ENCODE data around the gene TRAPPC4.
A peak's percentile ranks its signal among the peaks of the same experiment; 100 is the strongest.

Gene TRAPPC4

DNA sequence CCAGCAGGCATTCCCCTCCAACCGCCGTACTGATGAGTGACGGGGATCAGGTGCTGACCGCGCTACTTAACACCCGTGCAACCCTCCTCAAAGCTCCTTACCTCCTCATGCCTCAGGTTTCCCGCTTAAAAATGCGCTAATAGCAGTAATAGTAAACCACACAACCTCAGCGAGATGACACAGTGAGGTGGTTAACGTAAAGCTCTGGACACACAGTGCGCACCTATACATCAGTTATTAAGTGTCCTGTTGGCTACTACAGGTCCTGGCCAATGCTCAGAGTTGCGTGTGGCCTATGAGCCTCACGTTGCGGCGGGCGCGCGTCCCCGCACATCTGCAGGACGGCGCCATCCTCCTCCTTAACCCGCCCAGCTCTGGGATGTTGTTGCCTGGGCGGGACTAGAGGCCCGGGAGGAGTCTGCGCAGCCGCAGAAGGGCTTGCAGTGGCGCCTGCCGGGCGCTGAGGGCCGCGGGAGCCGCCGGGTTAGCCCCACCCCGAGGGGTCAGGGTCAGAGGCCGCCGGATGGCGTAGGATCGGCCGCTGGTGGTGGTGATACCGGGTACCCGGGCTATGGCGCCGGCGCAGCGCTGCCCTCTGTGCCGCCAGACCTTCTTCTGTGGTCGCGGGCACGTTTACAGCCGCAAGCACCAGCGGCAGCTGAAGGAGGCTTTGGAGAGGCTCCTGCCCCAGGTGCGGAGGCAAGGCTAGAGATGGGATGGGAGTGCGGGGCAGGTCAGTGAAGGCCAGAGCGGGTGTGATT is 20.8 kb upstream of the TRAPPC4 start, which contains the start of gene CENATAC:
CENATAC (plus strand) TSS at position 512 of the 761 bp plus-strand sequence; CDS start at position 572, 60 bp downstream.
- WGBS (ENCODE audit: insufficient coverage) = under 1% methylated on average over 52 of the region's 54 CpGs
- no peaks in the 10 kb centered on the region for H3K27me3 ChIP-seq (replicated peaks in 2 of 5; ENCODE audit: control insufficient read depth in 4 of 5, insufficient read depth in 5 of 5, low read length in 4 of 5)
- POLR2A ChIA-PET = interaction anchor here (0.7 kb wide), 1 partner anchor 207 kb away, joined by 3 read pairs; the partner anchor contains the start of gene DDX6

DNA sequence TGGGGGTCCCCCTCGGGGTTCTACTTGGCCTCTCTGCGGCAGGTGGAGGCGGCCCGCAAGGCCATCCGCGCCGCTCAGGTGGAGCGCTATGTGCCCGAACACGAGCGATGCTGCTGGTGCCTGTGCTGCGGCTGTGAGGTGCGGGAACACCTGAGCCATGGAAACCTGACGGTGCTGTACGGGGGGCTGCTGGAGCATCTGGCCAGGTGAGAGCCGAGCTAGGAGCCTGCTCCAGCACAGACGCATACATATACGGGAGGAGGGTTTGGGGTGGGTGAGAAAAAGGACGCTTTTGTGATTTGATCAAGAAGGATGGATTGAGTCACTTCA is 20.2 kb upstream of the TRAPPC4 start:
- peaks cover 0 to 20% (median 11%) of the 10 kb centered on the region in 4 experiments for H3K36me3 ChIP-seq (ENCODE audit: control insufficient read depth in 4 of 4, insufficient read depth in 4 of 4, low read length in 3 of 4)
- CTCF ChIA-PET = interaction anchor here (1.0 to 2.4 kb wide), 4 partner anchors 10 to 75 kb away, joined by 3 to 9 read pairs (median 4); no protein-coding TSS in a partner anchor
- no peaks in the 10 kb centered on the region for H3K9me3 ChIP-seq (ENCODE audit: control extremely low read depth in 1 of 5, control insufficient read depth in 4 of 5, insufficient read depth in 2 of 5, low read depth in 1 of 5, low read length in 4 of 5)
- POLR2A ChIA-PET = no interaction called here
- DNase-seq = no peak
- peaks cover 4 to 23% (median 21%) of the 10 kb centered on the region in 4 experiments for H3K4me1 ChIP-seq (ENCODE audit: control extremely low read depth in 1 of 4, control insufficient read depth in 4 of 4, insufficient read depth in 4 of 4, low read length in 3 of 4)
- 8% methylated on average over 15 of the region's 19 CpGs for WGBS (ENCODE audit: insufficient coverage)
- peak overlapping the region in 1 of 2 experiments; percentile 71 for H3K27ac ChIP-seq (ENCODE audit: insufficient read depth in 1 of 2, low read depth in 1 of 2, low read length in 2 of 2, poor library complexity in 1 of 2, severe bottlenecking in 2 of 2)
- H3K4me3 ChIP-seq (ENCODE audit: control insufficient read depth in 1 of 7, extremely low read depth in 1 of 7, insufficient read depth in 4 of 7, low read depth in 2 of 7, low read length in 6 of 7) = peak overlapping the region; percentile 77 to 92 (median 83)
- no peaks in the 10 kb centered on the region for H3K27me3 ChIP-seq (replicated peaks in 2 of 5; ENCODE audit: control insufficient read depth in 4 of 5, insufficient read depth in 5 of 5, low read length in 4 of 5)

More for the DNA sequence above, 20.8 kb upstream of the TRAPPC4 start, which contains the start of gene CENATAC:
- Histone ChIP-seq H3K4me3 (ENCODE audit: control insufficient read depth in 1 of 7, extremely low read depth in 1 of 7, insufficient read depth in 4 of 7, low read depth in 2 of 7, low read length in 6 of 7) (peak within 1 kb of the TSS; percentile 77 to 92 (median 83)), H3K4me1 (ENCODE audit: control extremely low read depth in 1 of 4, control insufficient read depth in 4 of 4, insufficient read depth in 4 of 4, low read length in 3 of 4) (peaks cover 4 to 23% (median 21%) of the 10 kb centered on the region in 4 experiments), H3K9me3 (ENCODE audit: control extremely low read depth in 1 of 5, control insufficient read depth in 4 of 5, insufficient read depth in 2 of 5, low read depth in 1 of 5, low read length in 4 of 5) (no peaks in the 10 kb centered on the region), H3K36me3 (ENCODE audit: control insufficient read depth in 4 of 4, insufficient read depth in 4 of 4, low read length in 3 of 4) (peaks cover 0 to 17% (median 9%) of the 10 kb centered on the region in 4 experiments), H3K27ac (ENCODE audit: insufficient read depth in 1 of 2, low read depth in 1 of 2, low read length in 2 of 2, poor library complexity in 1 of 2, severe bottlenecking in 2 of 2) (peak within 1 kb of the TSS in 1 of 2 experiments; percentile 71)
- DNase-seq = peak; percentile 79 to 84 (median 84)
- CTCF ChIA-PET = interaction anchor here (0.9 to 2.4 kb wide), 8 partner anchors 11 to 104 kb away, joined by 3 to 9 read pairs (median 4); partner anchors contain the start of gene DPAGT1

DNA sequence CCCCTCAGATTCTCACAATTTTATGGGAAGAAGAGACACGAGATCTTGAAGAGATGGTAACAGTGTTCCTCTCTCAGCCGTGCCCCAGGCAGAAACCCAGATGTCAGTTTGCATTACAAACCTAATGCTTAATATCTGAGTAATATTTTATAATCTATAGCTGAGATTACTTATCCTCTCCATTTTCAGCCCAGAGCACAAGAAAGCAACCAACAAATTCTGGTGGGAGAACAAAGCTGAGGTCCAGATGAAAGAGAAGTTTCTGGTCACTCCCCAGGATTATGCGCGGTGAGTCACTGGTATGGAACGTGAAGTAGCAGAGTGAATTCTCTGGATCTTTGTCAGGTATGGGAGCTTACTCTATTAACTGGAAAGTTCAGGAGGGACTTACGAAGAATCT is 19.7 kb upstream of the TRAPPC4 start:
- Histone ChIP-seq H3K27me3 (replicated peaks in 2 of 5; ENCODE audit: control insufficient read depth in 4 of 5, insufficient read depth in 5 of 5, low read length in 4 of 5) (no peaks in the 10 kb centered on the region), H3K9me3 (ENCODE audit: control extremely low read depth in 1 of 5, control insufficient read depth in 4 of 5, insufficient read depth in 2 of 5, low read depth in 1 of 5, low read length in 4 of 5) (no peaks in the 10 kb centered on the region), H3K4me1 (ENCODE audit: control extremely low read depth in 1 of 4, control insufficient read depth in 4 of 4, insufficient read depth in 4 of 4, low read length in 3 of 4) (peaks cover 4 to 23% (median 21%) of the 10 kb centered on the region in 4 experiments), H3K36me3 (ENCODE audit: control insufficient read depth in 4 of 4, insufficient read depth in 4 of 4, low read length in 3 of 4) (peaks cover 0 to 24% (median 11%) of the 10 kb centered on the region in 4 experiments), H3K27ac (ENCODE audit: insufficient read depth in 1 of 2, low read depth in 1 of 2, low read length in 2 of 2, poor library complexity in 1 of 2, severe bottlenecking in 2 of 2) (peak overlapping the region in 1 of 2 experiments; percentile 71), H3K4me3 (ENCODE audit: control insufficient read depth in 1 of 7, extremely low read depth in 1 of 7, insufficient read depth in 4 of 7, low read depth in 2 of 7, low read length in 6 of 7) (peak overlapping the region in 3 of 7 experiments; percentile 77 to 85 (median 83))
- WGBS (ENCODE audit: insufficient coverage) = no CpG with 5 or more reads among the region's 6 CpGs
- ChIA-PET CTCF (interaction anchor here (1.0 to 2.4 kb wide), 2 partner anchors 10 to 21 kb away, joined by 3 to 9 read pairs; no protein-coding TSS in a partner anchor), POLR2A (no interaction called here)
- no peak for DNase-seq

DNA sequence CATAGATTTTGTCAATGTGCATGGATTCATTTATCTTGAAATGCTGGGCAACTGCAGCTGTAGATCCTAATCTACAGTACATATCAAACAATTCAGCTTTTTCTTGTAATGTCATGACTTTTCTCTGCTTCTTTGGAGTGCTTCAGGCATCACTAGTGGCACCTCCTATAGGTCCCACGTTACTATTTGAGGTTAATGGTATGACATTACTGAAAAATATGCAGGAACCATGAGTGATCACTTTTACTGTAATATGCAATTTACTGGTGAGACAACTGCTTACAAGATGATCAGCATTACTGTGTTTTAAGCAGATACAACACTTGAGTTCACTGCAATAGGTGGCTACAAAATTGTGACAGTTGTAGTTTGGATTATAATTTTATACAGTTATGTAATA is 17.7 kb upstream of the TRAPPC4 start:
- no peak for DNase-seq
- Histone ChIP-seq H3K36me3 (ENCODE audit: control insufficient read depth in 4 of 4, insufficient read depth in 4 of 4, low read length in 3 of 4) (peaks cover 0 to 35% (median 19%) of the 10 kb centered on the region in 4 experiments), H3K9me3 (ENCODE audit: control extremely low read depth in 1 of 5, control insufficient read depth in 4 of 5, insufficient read depth in 2 of 5, low read depth in 1 of 5, low read length in 4 of 5) (no peaks in the 10 kb centered on the region), H3K27ac (ENCODE audit: insufficient read depth in 1 of 2, low read depth in 1 of 2, low read length in 2 of 2, poor library complexity in 1 of 2, severe bottlenecking in 2 of 2) (no peak overlapping the region), H3K4me3 (ENCODE audit: control insufficient read depth in 1 of 7, extremely low read depth in 1 of 7, insufficient read depth in 4 of 7, low read depth in 2 of 7, low read length in 6 of 7) (no peak overlapping the region), H3K4me1 (ENCODE audit: control extremely low read depth in 1 of 4, control insufficient read depth in 4 of 4, insufficient read depth in 4 of 4, low read length in 3 of 4) (peaks cover 4 to 23% (median 21%) of the 10 kb centered on the region in 4 experiments), H3K27me3 (replicated peaks in 2 of 5; ENCODE audit: control insufficient read depth in 4 of 5, insufficient read depth in 5 of 5, low read length in 4 of 5) (no peaks in the 10 kb centered on the region)
- WGBS (ENCODE audit: insufficient coverage) = no CpG with 5 or more reads among the region's 1 CpG
- ChIA-PET CTCF (interaction anchor here (1.4 kb wide), 1 partner anchor 15 kb away, joined by 3 read pairs; no protein-coding TSS in a partner anchor), POLR2A (no interaction called here)

DNA sequence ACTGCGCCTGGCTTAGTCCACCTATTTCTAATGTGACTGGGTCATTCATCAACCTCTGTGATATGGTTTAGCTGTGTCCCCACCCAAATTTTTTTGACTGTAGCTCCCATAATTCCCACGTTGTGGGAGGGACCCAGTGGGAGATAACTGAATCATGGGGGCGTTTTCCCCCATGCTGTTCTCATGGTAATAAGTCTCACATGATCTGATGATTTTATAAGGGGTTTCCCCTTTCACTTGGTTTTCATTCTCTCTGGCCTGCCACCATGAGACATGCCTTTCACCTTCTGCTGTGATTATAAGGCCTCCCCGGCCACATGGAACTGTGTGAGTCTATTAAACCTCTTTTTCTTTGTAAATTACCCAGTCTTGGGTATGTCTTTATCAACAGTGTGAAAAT is 11.9 kb upstream of the TRAPPC4 start:
- H3K36me3 ChIP-seq (ENCODE audit: control insufficient read depth in 4 of 4, insufficient read depth in 4 of 4, low read length in 3 of 4) = peaks cover 2 to 50% (median 27%) of the 10 kb centered on the region in 4 experiments
- WGBS (ENCODE audit: insufficient coverage) = 100% methylated on average over 1 of the region's 4 CpGs

DNA sequence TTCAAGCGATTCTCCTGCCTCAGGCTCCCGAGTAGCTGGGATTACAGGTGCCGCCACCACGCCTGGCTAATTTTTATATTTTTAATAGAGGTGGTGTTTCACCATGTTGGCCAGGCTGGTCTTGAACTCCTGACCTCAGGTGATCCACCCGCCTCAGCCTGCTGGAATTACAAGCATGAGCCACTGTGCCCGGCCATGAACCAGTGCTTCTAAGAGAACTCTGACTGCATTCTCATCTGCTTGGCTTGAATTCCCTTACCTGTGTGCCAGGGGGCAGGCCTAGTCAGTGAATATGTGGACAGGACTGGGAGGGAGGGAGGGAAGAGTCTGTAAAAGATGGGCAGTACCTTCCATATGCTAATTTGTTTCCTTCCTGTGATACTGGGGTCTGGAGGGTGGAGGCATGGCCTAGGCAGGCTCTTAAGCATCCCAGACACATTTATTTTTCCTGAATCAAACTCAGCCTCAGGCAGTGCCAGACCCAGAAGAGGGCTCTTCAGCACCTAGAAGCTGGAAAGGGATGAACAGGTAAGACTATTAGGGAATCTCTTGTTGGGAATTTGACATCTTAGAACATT is 7.0 kb upstream of the TRAPPC4 start:
- Histone ChIP-seq H3K4me3 (ENCODE audit: control insufficient read depth in 1 of 7, extremely low read depth in 1 of 7, insufficient read depth in 4 of 7, low read depth in 2 of 7, low read length in 6 of 7) (no peak overlapping the region), H3K27ac (ENCODE audit: insufficient read depth in 1 of 2, low read depth in 1 of 2, low read length in 2 of 2, poor library complexity in 1 of 2, severe bottlenecking in 2 of 2) (no peak overlapping the region), H3K36me3 (ENCODE audit: control insufficient read depth in 4 of 4, insufficient read depth in 4 of 4, low read length in 3 of 4) (peaks cover 9 to 66% (median 45%) of the 10 kb centered on the region in 4 experiments), H3K4me1 (ENCODE audit: control extremely low read depth in 1 of 4, control insufficient read depth in 4 of 4, insufficient read depth in 4 of 4, low read length in 3 of 4) (peaks cover under 1 to 8% (median 6%) of the 10 kb centered on the region in 4 experiments), H3K27me3 (replicated peaks in 2 of 5; ENCODE audit: control insufficient read depth in 4 of 5, insufficient read depth in 5 of 5, low read length in 4 of 5) (no peaks in the 10 kb centered on the region), H3K9me3 (ENCODE audit: control extremely low read depth in 1 of 5, control insufficient read depth in 4 of 5, insufficient read depth in 2 of 5, low read depth in 1 of 5, low read length in 4 of 5) (no peaks in the 10 kb centered on the region)
- WGBS (ENCODE audit: insufficient coverage) = 100% methylated on average over 2 of the region's 6 CpGs
- no peak for DNase-seq
- POLR2A ChIA-PET = no interaction called here
- CTCF ChIA-PET = interaction anchor here (1.0 kb wide), 1 partner anchor 15 kb away, joined by 3 read pairs; no protein-coding TSS in a partner anchor

More for the DNA sequence above, 11.9 kb upstream of the TRAPPC4 start:
- Histone ChIP-seq H3K9me3 (ENCODE audit: control extremely low read depth in 1 of 5, control insufficient read depth in 4 of 5, insufficient read depth in 2 of 5, low read depth in 1 of 5, low read length in 4 of 5) (no peaks in the 10 kb centered on the region), H3K27ac (ENCODE audit: insufficient read depth in 1 of 2, low read depth in 1 of 2, low read length in 2 of 2, poor library complexity in 1 of 2, severe bottlenecking in 2 of 2) (no peak overlapping the region), H3K4me1 (ENCODE audit: control extremely low read depth in 1 of 4, control insufficient read depth in 4 of 4, insufficient read depth in 4 of 4, low read length in 3 of 4) (no peaks in the 10 kb centered on the region), H3K4me3 (ENCODE audit: control insufficient read depth in 1 of 7, extremely low read depth in 1 of 7, insufficient read depth in 4 of 7, low read depth in 2 of 7, low read length in 6 of 7) (no peak overlapping the region), H3K27me3 (replicated peaks in 2 of 5; ENCODE audit: control insufficient read depth in 4 of 5, insufficient read depth in 5 of 5, low read length in 4 of 5) (no peaks in the 10 kb centered on the region)
- ChIA-PET CTCF (no interaction called here), POLR2A (no interaction called here)
- DNase-seq = no peak

Data from common myeloid progenitor, CD34-positive (primary cell).